ENCODE results near the gene NXF2. TPM values are rescaled to one million over a fixed set of nuclear protein-coding genes. Genes with fewer than 3 reads are reported as not detected.
A peak's percentile ranks its signal among the peaks of the same experiment; 100 is the strongest.
"Not testable (repeated sequence)": the region's sequence is repeated elsewhere in the genome, so short reads cannot be mapped to it uniquely, and the experiment has no call there.

Gene NXF2, protein sequence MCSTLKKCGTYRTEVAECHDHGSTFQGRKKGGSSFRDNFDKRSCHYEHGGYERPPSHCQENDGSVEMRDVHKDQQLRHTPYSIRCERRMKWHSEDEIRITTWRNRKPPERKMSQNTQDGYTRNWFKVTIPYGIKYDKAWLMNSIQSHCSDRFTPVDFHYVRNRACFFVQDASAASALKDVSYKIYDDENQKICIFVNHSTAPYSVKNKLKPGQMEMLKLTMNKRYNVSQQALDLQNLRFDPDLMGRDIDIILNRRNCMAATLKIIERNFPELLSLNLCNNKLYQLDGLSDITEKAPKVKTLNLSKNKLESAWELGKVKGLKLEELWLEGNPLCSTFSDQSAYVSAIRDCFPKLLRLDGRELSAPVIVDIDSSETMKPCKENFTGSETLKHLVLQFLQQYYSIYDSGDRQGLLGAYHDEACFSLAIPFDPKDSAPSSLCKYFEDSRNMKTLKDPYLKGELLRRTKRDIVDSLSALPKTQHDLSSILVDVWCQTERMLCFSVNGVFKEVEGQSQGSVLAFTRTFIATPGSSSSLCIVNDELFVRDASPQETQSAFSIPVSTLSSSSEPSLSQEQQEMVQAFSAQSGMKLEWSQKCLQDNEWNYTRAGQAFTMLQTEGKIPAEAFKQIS
- not detected for total RNA-seq

DNA sequence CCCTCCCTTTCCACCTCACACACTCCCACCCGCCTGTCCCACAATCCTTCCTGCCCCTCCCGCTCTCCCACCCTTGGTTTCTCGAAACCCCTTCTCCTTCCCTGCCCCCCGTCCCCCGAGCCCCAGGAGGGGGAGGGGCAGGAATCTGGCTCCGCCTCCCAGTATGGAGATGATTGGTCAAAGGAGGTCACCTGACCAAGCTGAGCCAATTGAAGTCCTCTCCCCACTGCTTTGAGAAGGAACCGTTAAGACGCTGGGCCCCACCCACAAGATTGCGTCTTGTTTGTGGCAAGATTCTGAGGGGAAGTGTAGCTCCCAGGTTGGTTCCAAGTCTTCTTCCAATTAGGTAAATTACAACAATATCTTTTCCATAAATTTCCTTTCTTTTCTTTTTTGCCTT is at the start of gene NXF2:
Gene NXF2 (plus strand): TSS at position 275 of the 400 bp plus-strand sequence. CDS start 59,912 bp downstream, outside the sequence.
- H3K27me3 Mint-ChIP-seq; H3K4me1 Mint-ChIP-seq; H3K9me3 Mint-ChIP-seq; ATAC-seq (ENCODE audit: low read depth); H3K36me3 Mint-ChIP-seq; H3K27ac Mint-ChIP-seq; DNase-seq; H3K4me3 Mint-ChIP-seq; POLR2A ChIA-PET: not testable (repeated sequence)

DNA sequence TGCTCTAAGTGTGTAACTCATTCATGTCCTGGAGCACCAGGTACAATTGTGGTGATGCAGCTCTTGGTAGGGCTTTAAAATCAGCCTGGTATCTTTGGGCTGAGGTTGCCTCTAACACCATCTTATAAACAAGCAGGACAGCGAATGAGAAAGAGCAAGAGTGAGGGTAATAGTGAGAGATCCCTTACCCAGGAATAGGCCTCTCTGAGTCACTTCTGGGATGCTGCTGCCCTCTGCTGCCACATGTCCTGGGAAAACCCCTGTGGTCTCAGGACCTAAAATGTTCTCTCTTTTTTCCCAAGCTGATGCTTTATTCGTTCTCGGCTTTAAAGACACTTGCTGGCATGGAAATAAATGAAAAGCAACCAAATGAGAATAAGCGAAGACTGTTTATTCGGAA is 39.0 kb upstream of the NXF2 start:
- H3K9me3 Mint-ChIP-seq; ATAC-seq (ENCODE audit: low read depth); H3K27ac Mint-ChIP-seq; H3K36me3 Mint-ChIP-seq; H3K4me1 Mint-ChIP-seq; POLR2A ChIA-PET; H3K27me3 Mint-ChIP-seq; H3K4me3 Mint-ChIP-seq; DNase-seq: not testable (repeated sequence)

DNA sequence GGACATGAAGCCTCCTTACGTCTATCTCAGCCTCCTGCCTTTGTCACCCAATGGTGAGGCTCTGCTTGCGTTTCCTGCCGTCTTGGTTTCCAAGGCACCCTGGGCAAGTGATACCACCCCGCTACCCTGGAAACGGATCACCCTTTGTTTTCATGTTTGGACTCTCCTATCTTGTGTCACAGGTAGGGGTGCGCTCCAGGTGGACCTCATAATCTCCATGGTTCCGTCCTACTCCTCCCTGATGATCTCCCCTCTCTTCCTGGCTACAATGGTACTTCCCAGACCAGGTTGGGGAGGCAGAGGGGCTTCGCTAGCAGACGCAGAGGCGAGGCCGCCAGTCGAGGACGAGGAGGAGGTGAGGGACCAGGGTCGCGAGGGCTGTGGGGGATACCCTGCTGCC is 32.0 kb upstream of the NXF2 start, which contains the start of gene TCP11X1:
Gene TCP11X1 (plus strand): TSS at position 316 of the 400 bp plus-strand sequence.
- H3K27me3 Mint-ChIP-seq; H3K4me1 Mint-ChIP-seq; POLR2A ChIA-PET; ATAC-seq (ENCODE audit: low read depth); DNase-seq; H3K36me3 Mint-ChIP-seq; H3K4me3 Mint-ChIP-seq; H3K27ac Mint-ChIP-seq; H3K9me3 Mint-ChIP-seq: not testable (repeated sequence)

DNA sequence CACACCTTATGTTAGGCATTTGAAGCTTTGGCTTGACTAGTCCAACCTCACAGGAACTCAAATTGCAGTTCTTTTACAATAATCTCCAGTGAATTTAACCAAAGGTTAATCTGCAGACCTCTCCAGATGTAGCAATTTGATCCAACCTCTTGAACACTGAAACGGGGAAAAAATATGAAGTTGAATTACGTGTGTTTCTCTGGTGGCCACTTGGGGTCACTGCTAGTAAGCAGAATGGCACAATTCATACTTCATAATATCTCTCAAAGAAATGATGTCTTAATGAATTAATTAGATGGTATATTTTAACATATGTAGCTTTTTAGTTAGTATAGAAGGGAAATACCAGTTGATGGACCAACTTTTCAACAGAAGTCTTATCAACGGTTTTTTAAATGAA is 30.5 kb upstream of the NXF2 start:
- H3K4me3 Mint-ChIP-seq; ATAC-seq (ENCODE audit: low read depth); POLR2A ChIA-PET; H3K27me3 Mint-ChIP-seq; DNase-seq; H3K36me3 Mint-ChIP-seq; H3K4me1 Mint-ChIP-seq; H3K9me3 Mint-ChIP-seq; H3K27ac Mint-ChIP-seq: not testable (repeated sequence)

DNA sequence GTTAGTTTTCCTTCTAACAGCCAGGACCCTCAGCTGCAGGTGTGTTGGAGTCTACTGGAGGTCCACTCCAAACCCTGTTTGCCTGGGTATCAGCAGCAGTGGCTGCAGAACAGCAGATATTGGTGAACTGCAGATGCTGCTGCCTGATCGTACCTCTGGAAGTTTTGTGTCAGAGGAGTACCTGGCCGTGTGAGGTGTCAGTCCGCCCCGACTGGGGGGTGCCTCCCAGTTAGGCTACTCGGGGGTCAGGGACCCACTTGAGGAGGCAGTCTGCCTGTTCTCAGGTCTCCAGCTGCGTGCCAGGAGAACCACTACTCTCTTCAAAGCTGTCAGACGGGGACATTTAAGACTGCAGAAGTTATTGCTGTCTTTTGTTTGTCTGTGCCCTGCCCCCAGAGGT is 11.3 kb upstream of the NXF2 start:
- H3K9me3 Mint-ChIP-seq; H3K27me3 Mint-ChIP-seq; H3K4me1 Mint-ChIP-seq; H3K27ac Mint-ChIP-seq; DNase-seq; POLR2A ChIA-PET; H3K36me3 Mint-ChIP-seq; H3K4me3 Mint-ChIP-seq; ATAC-seq (ENCODE audit: low read depth): not testable (repeated sequence)

DNA sequence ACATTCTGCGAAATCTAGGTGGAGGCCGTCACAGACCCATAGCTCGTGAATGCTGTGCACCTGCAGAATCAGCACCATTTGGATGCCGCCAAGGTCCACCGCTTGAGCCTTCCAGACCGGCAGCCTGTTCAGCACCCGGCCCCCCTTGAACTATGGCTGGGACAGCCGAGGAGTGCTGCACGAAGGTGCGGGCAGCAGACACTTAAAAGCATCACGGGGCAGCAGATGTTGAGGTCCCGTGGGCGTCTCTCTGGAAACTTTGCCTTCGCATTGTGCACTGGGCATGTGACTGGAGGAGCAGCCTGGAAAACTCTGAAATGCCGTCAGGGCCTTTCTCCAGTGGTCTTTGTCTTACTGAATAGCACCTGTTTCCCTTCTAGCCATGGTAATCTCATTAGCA is 6.7 kb upstream of the NXF2 start:
- POLR2A ChIA-PET; H3K4me3 Mint-ChIP-seq; ATAC-seq (ENCODE audit: low read depth); DNase-seq; H3K27ac Mint-ChIP-seq; H3K9me3 Mint-ChIP-seq; H3K4me1 Mint-ChIP-seq; H3K27me3 Mint-ChIP-seq; H3K36me3 Mint-ChIP-seq: not testable (repeated sequence)

DNA sequence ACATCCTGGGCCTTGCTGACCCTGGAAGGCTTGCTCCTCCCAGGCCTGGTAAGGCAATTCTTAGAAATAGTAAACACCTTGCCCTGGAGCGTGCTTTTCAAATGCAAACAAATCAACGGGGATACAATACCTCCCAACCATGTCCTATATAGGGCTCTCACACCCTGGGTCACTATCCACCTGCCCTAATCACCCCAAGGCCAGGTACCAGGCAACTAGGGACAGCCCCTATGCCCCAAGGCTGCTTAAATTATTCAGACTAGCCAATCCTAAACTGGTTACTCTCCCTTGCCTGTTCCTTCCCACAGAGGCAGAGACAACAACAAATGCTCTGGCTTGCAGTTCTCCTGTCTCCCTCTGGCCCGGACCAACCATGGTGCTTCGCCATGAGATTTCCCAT is 25.3 kb downstream of the NXF2 start:
- H3K9me3 Mint-ChIP-seq; H3K27me3 Mint-ChIP-seq; H3K4me3 Mint-ChIP-seq; ATAC-seq (ENCODE audit: low read depth); DNase-seq; POLR2A ChIA-PET; H3K36me3 Mint-ChIP-seq; H3K4me1 Mint-ChIP-seq; H3K27ac Mint-ChIP-seq: not testable (repeated sequence)

DNA sequence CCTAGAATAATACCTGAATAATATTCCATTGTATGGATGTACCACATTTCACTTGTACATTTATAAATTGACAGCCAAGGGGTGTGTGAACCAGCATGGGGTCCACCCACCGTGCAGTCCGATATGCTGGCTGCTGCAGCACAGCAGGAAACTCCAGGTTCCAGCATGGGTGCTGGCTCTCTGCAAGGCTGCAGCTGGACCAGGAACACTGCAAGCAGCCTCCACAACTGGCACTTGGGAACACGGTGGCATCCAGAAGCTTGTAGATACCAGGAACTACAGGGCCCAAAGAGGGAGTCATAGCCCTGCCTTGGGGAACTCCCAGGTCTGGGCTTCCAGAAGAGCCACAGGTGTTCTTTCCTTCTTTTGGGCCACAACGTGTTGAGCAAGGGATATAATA is 91.2 kb downstream of the NXF2 start:
- Mint-ChIP-seq H3K9me3 (no peaks in the 10 kb centered on the region), H3K27me3 (peaks cover 2% of the 10 kb centered on the region), H3K36me3 (no peaks in the 10 kb centered on the region), H3K27ac (no peak overlapping the region), H3K4me3 (no peak overlapping the region), H3K4me1 (no peaks in the 10 kb centered on the region)
- ATAC-seq (ENCODE audit: low read depth) (no peak), DNase-seq (no peak)
- POLR2A ChIA-PET, result no interaction called here

DNA sequence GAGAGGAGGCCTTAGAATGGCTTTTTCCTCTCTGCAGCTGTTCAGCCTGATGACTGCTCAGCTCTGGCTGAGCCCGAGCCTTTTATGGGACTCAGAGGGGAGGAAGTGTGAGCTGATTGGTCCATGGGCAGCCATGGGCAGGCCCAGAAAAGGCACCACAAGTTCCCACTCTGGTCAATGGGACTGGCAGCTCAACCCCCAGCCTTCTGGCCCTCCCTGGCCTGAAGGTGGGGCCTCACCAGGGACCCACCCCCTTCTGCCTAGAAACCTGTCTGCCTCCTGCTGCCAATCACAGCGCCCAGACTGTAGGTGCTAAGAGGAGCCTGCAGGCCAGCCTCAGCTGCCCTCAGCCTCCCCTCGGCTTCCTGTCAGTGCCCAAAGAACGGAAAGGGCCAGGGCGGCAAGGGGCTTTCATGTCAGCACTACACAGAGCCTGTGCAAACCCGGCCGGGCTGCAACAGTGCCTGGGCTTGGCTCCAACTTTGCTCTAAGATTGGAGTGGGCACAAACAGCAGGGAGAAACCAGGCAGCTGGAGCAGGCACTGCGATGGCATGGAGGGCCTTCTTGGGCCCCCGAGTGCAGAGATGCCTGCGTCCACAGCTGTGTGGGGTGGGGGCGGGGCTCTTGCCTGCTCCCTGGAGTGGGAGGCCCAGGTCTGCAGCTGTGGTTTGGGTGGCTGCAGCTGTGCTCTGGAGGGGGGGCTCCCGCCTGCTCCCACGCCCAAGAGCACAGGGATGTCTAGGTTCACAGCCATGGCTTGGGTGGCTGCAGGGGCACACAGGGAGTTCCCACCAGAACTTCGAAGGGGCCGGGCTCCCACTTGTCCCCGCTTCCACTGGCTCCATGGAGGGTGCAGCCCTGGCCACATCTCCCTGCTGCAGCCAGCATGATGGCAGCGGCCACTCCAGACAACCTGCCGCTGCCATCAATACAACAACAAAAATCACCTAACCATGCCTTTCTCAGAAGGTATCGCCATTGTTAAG is 92.6 kb downstream of the NXF2 start:
- ATAC-seq (ENCODE audit: low read depth), result peak; percentile 65
- DNase-seq, result peak; percentile 24
- peaks cover 2% of the 10 kb centered on the region for H3K27me3 Mint-ChIP-seq
- H3K4me1 Mint-ChIP-seq, result no peaks in the 10 kb centered on the region
- no peak overlapping the region for H3K4me3 Mint-ChIP-seq
- no peaks in the 10 kb centered on the region for H3K9me3 Mint-ChIP-seq
- POLR2A ChIA-PET, result no interaction called here
- no peak overlapping the region for H3K27ac Mint-ChIP-seq
- H3K36me3 Mint-ChIP-seq, result no peaks in the 10 kb centered on the region

DNA sequence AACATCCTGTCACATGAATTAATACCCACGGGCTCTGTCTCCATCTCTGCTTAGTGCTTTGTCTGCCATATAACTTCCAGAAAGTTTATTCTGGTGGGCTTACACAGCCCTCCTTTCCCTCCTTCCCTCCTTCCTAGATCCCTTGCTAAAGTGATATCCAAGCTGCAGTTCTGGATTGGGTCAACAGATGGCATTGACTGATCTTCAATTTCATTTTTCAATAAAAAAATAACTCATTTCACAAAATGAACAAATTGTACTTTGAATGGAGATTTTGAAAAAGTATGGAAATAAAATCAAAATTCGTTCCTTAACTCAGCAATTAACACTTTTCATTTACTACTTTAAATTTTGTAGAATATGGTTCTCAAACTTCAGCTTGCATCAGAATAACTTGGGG is 94.9 kb downstream of the NXF2 start:
- ATAC-seq (ENCODE audit: low read depth) (no peak), DNase-seq (no peak)
- no peaks in the 10 kb centered on the region for H3K9me3 Mint-ChIP-seq
- H3K4me1 Mint-ChIP-seq, result no peaks in the 10 kb centered on the region
- H3K27me3 Mint-ChIP-seq, result peaks cover 2% of the 10 kb centered on the region
- H3K4me3 Mint-ChIP-seq, result no peak overlapping the region
- H3K27ac Mint-ChIP-seq, result no peak overlapping the region
- POLR2A ChIA-PET, result no interaction called here
- no peaks in the 10 kb centered on the region for H3K36me3 Mint-ChIP-seq

DNA sequence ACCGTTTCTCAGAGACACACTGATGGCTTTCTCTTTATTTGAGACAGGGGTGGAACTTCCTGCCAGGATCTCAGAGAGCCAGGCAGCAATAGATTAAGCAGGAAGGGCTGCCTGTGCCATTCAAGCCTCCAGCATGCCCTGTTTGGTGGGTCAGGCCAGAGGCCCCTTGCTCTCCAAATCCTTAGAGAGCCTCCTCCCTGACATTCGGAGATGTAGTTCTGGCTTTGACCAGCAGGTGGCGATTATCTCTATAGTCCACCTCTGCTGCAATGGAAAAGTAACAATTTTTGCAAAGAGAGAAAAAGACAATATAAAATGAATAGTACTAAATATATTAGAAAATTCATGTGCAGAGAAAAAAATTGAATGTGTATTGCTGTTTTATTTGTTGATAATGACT is 98.9 kb downstream of the NXF2 start:
- H3K4me3 Mint-ChIP-seq, result no peak overlapping the region
- no peak overlapping the region for H3K27ac Mint-ChIP-seq
- no peak for ATAC-seq (ENCODE audit: low read depth)
- H3K27me3 Mint-ChIP-seq, result peaks cover 2% of the 10 kb centered on the region
- POLR2A ChIA-PET, result no interaction called here
- no peaks in the 10 kb centered on the region for H3K4me1 Mint-ChIP-seq
- H3K36me3 Mint-ChIP-seq, result no peaks in the 10 kb centered on the region
- H3K9me3 Mint-ChIP-seq, result no peaks in the 10 kb centered on the region
- DNase-seq, result peak; percentile 39

Data from activated naive CD8-positive, alpha-beta T cell treated with anti-CD3 and anti-CD28 coated beads, Interleukin-2, amount 10 ng/mL, durations not matched to agents 7 days and 5 days (primary cell).